K562 (cell line): Measurements from ENCODE around the gene FBLN2.

ENCODE experiments used
- JUND ChIP-seq, 2 experiments: IDR thresholded peaks; 2 replicates in 1 of 2; 3 replicates in 1 of 2; pipeline ENCODE4 v1.6.1; 2011; ENCODE audit warnings: borderline replicate concordance in 2 of 2, low read depth in 2 of 2, low read length in 2 of 2, improper control_type of control experiment in 1 of 2, missing biosample characterization in 1 of 2, missing genetic modification characterization in 1 of 2, missing genetic modification reagents in 1 of 2
- ZBTB1 ChIP-seq: sonication (generic); formaldehyde crosslinking; IDR thresholded peaks from 2 replicates; pipeline ENCODE4 v1.8.1; 2023; ENCODE audit warnings: missing genetic modification reagents, low read depth, mild to moderate bottlenecking, borderline replicate concordance
- TF ChIP-seq, protein P1 (sequence below), 3 experiments: IDR thresholded peaks in 2 of 3; conservative IDR thresholded peaks in 1 of 3; 2 replicates each; pipeline ENCODE4 v1.5.1; 2011 to 2012; ENCODE audit warnings: low read length in 3 of 3, mild to moderate bottlenecking in 3 of 3, control low read depth in 2 of 3, improper control_type of control experiment in 1 of 3, inconsistent platforms in 1 of 3, low read depth in 1 of 3, mixed read lengths in 1 of 3, moderate library complexity in 1 of 3; ENCODE audit not compliant: insufficient read depth in 2 of 3

GRCh38 chr3:13648060-13649001 is 99.4 kb downstream of the FBLN2 start:
- TF ChIP-seq, protein P1, sequence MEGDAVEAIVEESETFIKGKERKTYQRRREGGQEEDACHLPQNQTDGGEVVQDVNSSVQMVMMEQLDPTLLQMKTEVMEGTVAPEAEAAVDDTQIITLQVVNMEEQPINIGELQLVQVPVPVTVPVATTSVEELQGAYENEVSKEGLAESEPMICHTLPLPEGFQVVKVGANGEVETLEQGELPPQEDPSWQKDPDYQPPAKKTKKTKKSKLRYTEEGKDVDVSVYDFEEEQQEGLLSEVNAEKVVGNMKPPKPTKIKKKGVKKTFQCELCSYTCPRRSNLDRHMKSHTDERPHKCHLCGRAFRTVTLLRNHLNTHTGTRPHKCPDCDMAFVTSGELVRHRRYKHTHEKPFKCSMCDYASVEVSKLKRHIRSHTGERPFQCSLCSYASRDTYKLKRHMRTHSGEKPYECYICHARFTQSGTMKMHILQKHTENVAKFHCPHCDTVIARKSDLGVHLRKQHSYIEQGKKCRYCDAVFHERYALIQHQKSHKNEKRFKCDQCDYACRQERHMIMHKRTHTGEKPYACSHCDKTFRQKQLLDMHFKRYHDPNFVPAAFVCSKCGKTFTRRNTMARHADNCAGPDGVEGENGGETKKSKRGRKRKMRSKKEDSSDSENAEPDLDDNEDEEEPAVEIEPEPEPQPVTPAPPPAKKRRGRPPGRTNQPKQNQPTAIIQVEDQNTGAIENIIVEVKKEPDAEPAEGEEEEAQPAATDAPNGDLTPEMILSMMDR (IDR thresholded peaks at IDR 0.05 in 2 of 3, conservative IDR thresholded peaks at IDR 0.05 in 1 of 3; ENCODE audit: insufficient read depth in 2 of 3, low read depth in 1 of 3, low read length in 3 of 3) = peak; percentile 97 to 100 (median 99)
- TF ChIP-seq JUND (IDR thresholded peaks at IDR 0.05; ENCODE audit: borderline replicate concordance, low read depth, low read length) (peak; percentile 75), JUND (tag; IDR thresholded peaks at IDR 0.05; ENCODE audit: borderline replicate concordance, low read depth, low read length) (no peak; the same call in 2 of the 3 replicates), ZBTB1 (no peak)
